IMR-90 (cell line): ENCODE measurements around the gene ASXL1. TPM values are rescaled to one million over a fixed set of nuclear protein-coding genes. Genes with fewer than 3 reads are reported as not detected.

Source experiments
- ATAC-seq: fragments of 200-7000 bp; cut with Tn5 transposase; 2 replicates; pipeline ENCODE4 v1.9.1; 2020; ENCODE audit warnings: low read depth, mild to moderate bottlenecking, moderate library complexity
- BruUV-seq: library from RNA; stranded (reverse); fragments of 400-500 nt; replicated peaks from 2 replicates; lab custom pipeline; 2021; lab: Mats Ljungman, UMichigan
- CTCF ChIA-PET: fragments of 300-600 bp; formaldehyde crosslinking; extraction: SDS; loops from one replicate; lab custom pipeline; 2021; ENCODE audit warnings: antibody characterized with exemption; lab: Yijun Ruan, JAX
- POLR2A ChIA-PET: fragments of 300-600 bp; sonication (Branson Sonifier 250); formaldehyde crosslinking; loops from one replicate; lab custom pipeline; 2022; ENCODE audit warnings: antibody characterized with exemption; ENCODE audit not compliant: unreplicated experiment; lab: Charles Lee
- DNase-seq: peaks from one replicate; pipeline ENCODE4 v3.0.0; 2013
- H2AFZ ChIP-seq: replicated peaks from 2 replicates; pipeline ENCODE3; 2013; ENCODE audit warnings: low read length, mild to moderate bottlenecking; ENCODE audit not compliant: poor library complexity
- H2AK5ac ChIP-seq: 2 replicates; pipeline ENCODE4 v1.6.1; 2013; ENCODE audit warnings: low read depth, low read length, inconsistent platforms
- H2AK9ac ChIP-seq: replicated peaks from 2 replicates; pipeline ENCODE3; 2013; ENCODE audit warnings: mild to moderate bottlenecking, low read depth, low read length, moderate library complexity; ENCODE audit not compliant: poor library complexity
- H2BK120ac ChIP-seq: 2 replicates; pipeline ENCODE4 v1.6.1; 2013; ENCODE audit warnings: low read depth, low read length, inconsistent platforms
- H2BK15ac ChIP-seq: 3 replicates; pipeline ENCODE4 v1.6.1; 2013; ENCODE audit warnings: low read depth, low read length, inconsistent platforms
- H2BK20ac ChIP-seq: 2 replicates; pipeline ENCODE4 v1.6.1; 2013; ENCODE audit warnings: low read depth, mild to moderate bottlenecking, inconsistent platforms, low read length, moderate library complexity
- H2BK5ac ChIP-seq: 2 replicates; pipeline ENCODE4 v1.6.1; 2013; ENCODE audit warnings: mild to moderate bottlenecking, low read depth, low read length, inconsistent platforms; ENCODE audit not compliant: poor library complexity, severe bottlenecking
- H3K14ac ChIP-seq: replicated peaks from 2 replicates; pipeline ENCODE4 v1.6.1; 2013; ENCODE audit warnings: low read depth, low read length, inconsistent platforms
- H3K18ac ChIP-seq: 2 replicates; pipeline ENCODE4 v1.6.1; 2013; ENCODE audit warnings: low read depth, low read length, control low read depth
- H3K23ac ChIP-seq: 2 replicates; pipeline ENCODE4 v1.6.1; 2013; ENCODE audit warnings: low read depth, low read length, inconsistent platforms
- H3K27ac ChIP-seq: 2 replicates; pipeline ENCODE4 v1.5.1; 2013; ENCODE audit warnings: mild to moderate bottlenecking, control low read depth, low read length; ENCODE audit not compliant: insufficient read depth
- H3K27me3 ChIP-seq: 2 replicates; pipeline ENCODE4 v1.6.1; 2013; ENCODE audit warnings: low read length; ENCODE audit not compliant: control insufficient read depth, insufficient read depth
- H3K36me3 ChIP-seq: 2 replicates; pipeline ENCODE4 v1.6.1; 2013; ENCODE audit warnings: low read length, mixed read lengths; ENCODE audit not compliant: control insufficient read depth, insufficient read depth
- H3K4ac ChIP-seq: 2 replicates; pipeline ENCODE4 v1.6.1; 2013; ENCODE audit warnings: low read depth, low read length, inconsistent platforms
- H3K4me1 ChIP-seq: 2 replicates; pipeline ENCODE4 v1.6.1; 2013; ENCODE audit warnings: low read length, mixed read lengths; ENCODE audit not compliant: control insufficient read depth, insufficient read depth
- H3K4me2 ChIP-seq: 2 replicates; pipeline ENCODE4 v1.6.1; 2013; ENCODE audit warnings: low read depth, mild to moderate bottlenecking, control low read depth, low read length, moderate library complexity
- H3K4me3 ChIP-seq: 2 replicates; pipeline ENCODE4 v1.5.1; 2013; ENCODE audit warnings: low read depth, mild to moderate bottlenecking, control low read depth, low read length, moderate library complexity; ENCODE audit not compliant: insufficient read depth
- H3K56ac ChIP-seq: 2 replicates; pipeline ENCODE4 v1.6.1; 2013; ENCODE audit warnings: low read length, inconsistent platforms; ENCODE audit not compliant: insufficient read depth; ENCODE audit errors: extremely low read depth
- H3K79me1 ChIP-seq, 2 experiments: 2 replicates each; pipeline ENCODE4 v1.6.1; 2013; ENCODE audit warnings: low read length in 2 of 2, inconsistent platforms in 1 of 2, low read depth in 1 of 2
- H3K9ac ChIP-seq: 2 replicates; pipeline ENCODE4 v1.6.1; 2013; ENCODE audit warnings: low read depth, low read length, control low read depth
- H3K9me1 ChIP-seq: 2 replicates; pipeline ENCODE4 v1.6.1; 2013; ENCODE audit warnings: low read length, inconsistent platforms; ENCODE audit not compliant: insufficient read depth
- H3K9me3 ChIP-seq: 2 replicates; pipeline ENCODE4 v1.6.1; 2013; ENCODE audit warnings: low read length; ENCODE audit not compliant: control insufficient read depth, insufficient read depth
- H4K20me1 ChIP-seq: 2 replicates; pipeline ENCODE4 v1.6.1; 2013; ENCODE audit warnings: low read length, inconsistent platforms; ENCODE audit not compliant: insufficient read depth
- H4K5ac ChIP-seq: 2 replicates; pipeline ENCODE4 v1.6.1; 2013; ENCODE audit warnings: mild to moderate bottlenecking, low read depth, low read length, control low read depth
- H4K8ac ChIP-seq, 2 experiments: 2 replicates each; pipeline ENCODE4 v1.6.1; 2013; ENCODE audit warnings: low read depth in 2 of 2, low read length in 2 of 2, control low read depth in 1 of 2, inconsistent platforms in 1 of 2
- H4K91ac ChIP-seq: 2 replicates; pipeline ENCODE4 v1.6.1; 2013; ENCODE audit warnings: low read depth, low read length, inconsistent platforms; ENCODE audit not compliant: insufficient read depth
- CEBPB ChIP-seq: IDR thresholded peaks from 2 replicates; pipeline ENCODE4 v1.6.1; 2012; ENCODE audit warnings: low read depth, low read length, improper control_type of control experiment
- CHD1 ChIP-seq: IDR thresholded peaks from 2 replicates; pipeline ENCODE4 v1.6.1; 2012; ENCODE audit warnings: low read depth, low read length, improper control_type of control experiment
- CTCF ChIP-seq: conservative IDR thresholded peaks from 2 replicates; pipeline ENCODE4 v1.5.1; 2012; ENCODE audit warnings: mild to moderate bottlenecking, low read depth, low read length, improper control_type of control experiment
- MAZ ChIP-seq: IDR thresholded peaks from 2 replicates; pipeline ENCODE4 v1.6.1; 2012; ENCODE audit warnings: low read depth, mild to moderate bottlenecking, low read length, improper control_type of control experiment, moderate library complexity, borderline replicate concordance
- MXI1 ChIP-seq: IDR thresholded peaks from 2 replicates; pipeline ENCODE4 v1.6.1; 2012; ENCODE audit warnings: low read depth, mild to moderate bottlenecking, low read length, moderate library complexity, borderline replicate concordance
- POLR2A ChIP-seq: IDR thresholded peaks from 2 replicates; pipeline ENCODE4 v1.6.1; 2012; ENCODE audit warnings: mild to moderate bottlenecking, low read depth, low read length
- RAD21 ChIP-seq: IDR thresholded peaks from 2 replicates; pipeline ENCODE4 v1.6.1; 2012; ENCODE audit warnings: low read length, improper control_type of control experiment
- WGBS, 2 experiments: methylation state at CpG; one replicate each; pipeline versions ENCODE4 v1.1.5 to v1.1.7; 2013; ENCODE audit warnings: missing lambda C conversion rate in 2 of 2; ENCODE audit not compliant: insufficient read length in 1 of 2; ENCODE audit errors: extremely low coverage in 2 of 2; 5-methylcytosine and 5-hydroxymethylcytosine counted together
- dilution Hi-C: fragments of 300-500 bp; cut with HindIII; formaldehyde crosslinking; loops from one replicate; pipeline ENCODE4 v1.14.3; 2018; ENCODE audit warnings: low sequenced_read_pairs; ENCODE audit not compliant: unreplicated experiment
- in situ Hi-C: fragments of 300-500 bp; cut with MboI; formaldehyde crosslinking; loops from 3 replicates; pipeline ENCODE4 v1.14.3; 2019; ENCODE audit warnings: low sequenced_read_pairs, inconsistent platforms, mixed read lengths
- intact Hi-C: fragments of 100-400 bp; cut with micrococcal nuclease; formaldehyde crosslinking; loops from 2 replicates; pipeline ENCODE4 v1.10.0; 2022
- polyA plus RNA-seq, 3 experiments: library from polyadenylated mRNA; depleted of rRNA; stranded (reverse); fragments of >200 nt; gene quantifications; 2 replicates each; pipeline ENCODE4 v1.2.3, GENCODE V29; 2012; ENCODE audit warnings: low replicate concordance in 1 of 3
- total RNA-seq: library from RNA; depleted of rRNA; stranded (reverse); fragments of >200 nt; gene quantifications from 2 replicates; pipeline ENCODE4 v1.2.3, GENCODE V29; 2012

The ASXL1 gene
- total and polyA plus RNA-seq, 2 of the 4 experiments (the other 2 are of a cell fraction), result 29.9 to 37.1 TPM

GRCh38 chr20:32474967-32475811 is 117.1 kb downstream of the ASXL1 start:
- peak overlapping the region; percentile 83 for H2BK120ac ChIP-seq
- in situ Hi-C loops (loop anchor here (25.0 kb wide), 1 partner anchor 638 kb away; the partner anchor contains the start of gene FOXS1), dilution Hi-C loops (no loop called here), intact Hi-C loops (no loop called here)
- peaks cover 42% of the 10 kb centered on the region for H3K4me1 ChIP-seq
- H3K36me3 ChIP-seq, result peaks cover 11% of the 10 kb centered on the region; the same call in 1 of the 2 replicates
- peak overlapping the region; percentile 89 for H3K27ac ChIP-seq
- peak; percentile 91 for DNase-seq
- peak overlapping the region; percentile 71 for H3K56ac ChIP-seq
- peak overlapping the region; percentile 64; the same call in 1 of the 3 replicates for H2BK15ac ChIP-seq
- H3K18ac ChIP-seq, result peak overlapping the region; percentile 26
- peak overlapping the region; percentile 94 for H2AK5ac ChIP-seq
- TF ChIP-seq POLR2A, result no peak; the same call in 1 of the 2 replicates
- peak; percentile 95 for TF ChIP-seq MAZ
- 0 out of 2 replicates have a peak, but pooled peaks have one; percentile 0 for TF ChIP-seq RAD21
- peak; percentile 58; the same call in 1 of the 2 replicates for TF ChIP-seq MXI1
- 0 out of 2 replicates have a peak, but pooled peaks have one; percentile 6 for TF ChIP-seq CTCF
- 0 out of 2 replicates have a peak, but pooled peaks have one; percentile 33 for TF ChIP-seq CHD1
- no peak for TF ChIP-seq CEBPB
- H2BK5ac ChIP-seq, result peak overlapping the region; percentile 87
- H3K27me3 ChIP-seq, result no peaks in the 10 kb centered on the region
- peak overlapping the region; percentile 97 for H3K4ac ChIP-seq
- H3K4me2 ChIP-seq, result peak overlapping the region; percentile 82
- H2AK9ac ChIP-seq, result peak overlapping the region; percentile 99
- peak overlapping the region; percentile 91 for H2AFZ ChIP-seq
- ChIA-PET POLR2A (interaction anchor here (0.5 to 0.6 kb wide), 2 partner anchors 14 to 789 kb away, joined by 3 to 4 read pairs; no protein-coding TSS in a partner anchor), CTCF (no interaction called here)
- peak overlapping the region; percentile 24 for H4K5ac ChIP-seq
- no TSS peak for BruUV-seq
- peak overlapping the region; percentile 93 for H4K91ac ChIP-seq
- peak overlapping the region; percentile 66 for H3K9ac ChIP-seq
- no peaks in the 10 kb centered on the region for H3K9me3 ChIP-seq
- peak; percentile 95 for ATAC-seq
- peak overlapping the region; percentile 95 for H3K23ac ChIP-seq
- peak overlapping the region; percentile 87 for H4K8ac ChIP-seq
- H3K14ac ChIP-seq, result peak overlapping the region; percentile 91
- H2BK20ac ChIP-seq, result peak overlapping the region; percentile 30; the same call in 1 of the 2 replicates
- H3K4me3 ChIP-seq, result peak overlapping the region; percentile 29
- WGBS, 2 experiments, result 7% methylated on average over 9 of the region's 28 CpGs; no CpG with 5 or more reads in 1 of the 2 experiments
- H4K20me1 ChIP-seq, result peaks cover 37% of the 10 kb centered on the region
- H3K9me1 ChIP-seq, result peaks cover 32% of the 10 kb centered on the region
- H3K79me1 ChIP-seq, result peaks cover 9 to 93% of the 10 kb centered on the region in 2 experiments; a peak in 3 of 4 replicates
